Bone marrow (tissue), 2 donors: ENCODE measurements around the gene ODAD3.
"Not testable (repeated sequence)": the region's sequence is repeated elsewhere in the genome, so short reads cannot be mapped to it uniquely, and the experiment has no call there.

Experiments used
- DNase-seq, 2 donors: peaks; one replicate each; lab custom pipeline; 2025; lab: John Stamatoyannopoulos, UW

Gene ODAD3

GRCh38 chr19:11460207-11460606 lies 25.3 kb upstream of the ODAD3 start:
- no peak for DNase-seq

- not testable (repeated sequence) for DNase-seq
These were observed 24.0 kb upstream of the ODAD3 start for GRCh38 chr19:11458912-11459311.

GRCh38 chr19:11458236-11458900 lies 23.4 kb upstream of the ODAD3 start:
- DNase-seq: no peak

GRCh38 chr19:11457831-11458230 lies 22.9 kb upstream of the ODAD3 start:
- DNase-seq: no peak

- DNase-seq: no peak
These were observed 22.2 kb upstream of the ODAD3 start for GRCh38 chr19:11457115-11457514.

GRCh38 chr19:11456659-11457058 lies 21.7 kb upstream of the ODAD3 start:
- DNase-seq: no peak

- not testable (repeated sequence) for DNase-seq
These were observed 20.3 kb upstream of the ODAD3 start for GRCh38 chr19:11455233-11455554.

- no peak for DNase-seq
These were observed 18.8 kb upstream of the ODAD3 start for GRCh38 chr19:11453468-11454341.

GRCh38 chr19:11452620-11453310 lies 17.8 kb upstream of the ODAD3 start:
- no peak for DNase-seq

GRCh38 chr19:11451871-11452619 lies 17.1 kb upstream of the ODAD3 start:
- DNase-seq: no peak

GRCh38 chr19:11451327-11451870 lies 16.5 kb upstream of the ODAD3 start:
- no peak for DNase-seq

- DNase-seq: no peak
These were observed 15.8 kb upstream of the ODAD3 start for GRCh38 chr19:11450570-11451326.

- no peak for DNase-seq
These were observed 14.1 kb upstream of the ODAD3 start for GRCh38 chr19:11448923-11449554.

- DNase-seq: no peak
These were observed 13.5 kb upstream of the ODAD3 start for GRCh38 chr19:11448410-11448809.

GRCh38 chr19:11447347-11448262 lies 12.7 kb upstream of the ODAD3 start:
- DNase-seq: no peak

- peak in 1 of 2 donors; percentile 2 for DNase-seq
These were observed 11.9 kb upstream of the ODAD3 start for GRCh38 chr19:11446652-11447301.

- no peak for DNase-seq
These were observed 11.3 kb upstream of the ODAD3 start for GRCh38 chr19:11446271-11446651.

- no peak for DNase-seq
These were observed 10.2 kb upstream of the ODAD3 start for GRCh38 chr19:11445141-11445540.

- DNase-seq: no peak
These were observed 9.1 kb upstream of the ODAD3 start for GRCh38 chr19:11444059-11444458.
